Gastrocnemius medialis (tissue), 4 donors: Measurements from ENCODE around the gene XG. TPM values are rescaled to one million over a fixed set of nuclear protein-coding genes. Genes with fewer than 3 reads are reported as not detected.

Source experiments
- ATAC-seq, 2 donors: fragments of 150-250 bp; one replicate each; pipeline ENCODE4 v1.9.1; 2016
- DNase-seq, 2 donors: peaks; one replicate each; pipeline ENCODE4 v3.0.0-alpha.2; 2019
- H3K27ac ChIP-seq, 4 donors: fragments of 200-600 bp; sonication (generic); 1 replicate in 1 of 4; 2 replicates in 3 of 4; pipeline ENCODE4 v1.5.1; 2016 to 2018; ENCODE audit warnings: mild to moderate bottlenecking in 2 of 4, moderate library complexity in 1 of 4
- H3K27me3 ChIP-seq, 3 donors: fragments of 200-600 bp; sonication (generic) in 2 of 3; 1 replicate in 1 of 3; 2 replicates in 2 of 3; pipeline versions ENCODE4 v1.5.1 to v1.6.0; 2016 to 2019; ENCODE audit warnings: mild to moderate bottlenecking in 1 of 3, moderate library complexity in 1 of 3
- H3K36me3 ChIP-seq, 2 donors: fragments of 200-600 bp; sonication (generic) in 1 of 2; one replicate each; pipeline ENCODE4 v1.5.1; 2017 to 2018
- H3K4me1 ChIP-seq, 2 donors: fragments of 200-600 bp; sonication (generic) in 1 of 2; one replicate each; pipeline ENCODE4 v1.5.1; 2016 to 2017; ENCODE audit warnings: mild to moderate bottlenecking in 2 of 2
- H3K4me3 ChIP-seq, 4 donors: fragments of 200-600 bp; sonication (generic) in 3 of 4; 1 replicate in 1 of 4; 2 replicates in 3 of 4; pipeline ENCODE4 v1.5.1; 2016 to 2019; ENCODE audit warnings: mild to moderate bottlenecking in 2 of 4
- H3K9me3 ChIP-seq, 3 donors: fragments of 200-600 bp; sonication (generic) in 2 of 3; 1 replicate in 1 of 3; 2 replicates in 2 of 3; pipeline ENCODE4 v1.5.1; 2016 to 2019
- CTCF ChIP-seq, 5 experiments: fragments of 450-650 bp in 3 of 5; fragments of 200-600 bp in 2 of 5; sonication (generic) in 2 of 5; IDR thresholded peaks in 4 of 5; conservative IDR thresholded peaks in 1 of 5; 1 replicate in 4 of 5; 2 replicates in 1 of 5; pipeline ENCODE4 v1.5.1; 2016 to 2019; ENCODE audit warnings: antibody characterized with exemption in 5 of 5, mild to moderate bottlenecking in 3 of 5, moderate library complexity in 3 of 5
- POLR2A ChIP-seq, 2 donors: fragments of 450-650 bp; IDR thresholded peaks; one replicate each; pipeline ENCODE4 v1.6.1; 2017; ENCODE audit warnings: antibody characterized with exemption in 2 of 2, mild to moderate bottlenecking in 2 of 2, moderate library complexity in 2 of 2
- in situ Hi-C, 4 donors: fragments of 200-750 bp; cut with MboI; loops; one replicate each; pipeline versions ENCODE4 v1.15.0 to v1.8.0; 2017; ENCODE audit warnings: low sequenced_read_pairs in 4 of 4
- intact Hi-C: fragments of 100-400 bp; cut with DNase I; formaldehyde crosslinking; loops from one replicate; pipeline ENCODE4 v1.15.1; 2023; ENCODE audit warnings: low total_unique reads
- total RNA-seq, 4 donors: library from RNA; depleted of rRNA; stranded (reverse); fragments of >200 nt; gene quantifications; one replicate each; pipeline versions ENCODE4 v1.1.0 to v1.2.3, GENCODE V29; 2016

Gene XG
- total RNA-seq, 4 donors from 2014 or later, result 0.97 to 2.4 (median 1.9) TPM

- intact Hi-C loops, result no loop called here
- Histone ChIP-seq H3K4me3 (no peak overlapping the region), H3K27ac (no peak overlapping the region), H3K27me3 (no peaks in the 10 kb centered on the region), H3K36me3 (peaks cover 0 to 57% of the 10 kb centered on the region in 2 donors), H3K4me1 (no peaks in the 10 kb centered on the region), H3K9me3 (no peaks in the 10 kb centered on the region)
- DNase-seq (no peak), ATAC-seq (no peak)
- TF ChIP-seq POLR2A (IDR thresholded peaks at IDR 0.05) (no peak), CTCF (IDR thresholded peaks at IDR 0.05 in 4 of 5, conservative IDR thresholded peaks at IDR 0.05 in 1 of 5) (no peak)
- in situ Hi-C loops, result no loop called here
Observed at GRCh38 chrX:2732076-2732475, 19.8 kb upstream of the XG start.

GRCh38 chrX:2732649-2733048 lies 19.2 kb upstream of the XG start:
- H3K27ac ChIP-seq, result no peak overlapping the region
- no peak for TF ChIP-seq CTCF (IDR thresholded peaks at IDR 0.05 in 4 of 5, conservative IDR thresholded peaks at IDR 0.05 in 1 of 5)
- no peak for TF ChIP-seq POLR2A (IDR thresholded peaks at IDR 0.05)
- no peak for ATAC-seq
- H3K36me3 ChIP-seq, result peaks cover 0 to 51% of the 10 kb centered on the region in 2 donors
- H3K4me1 ChIP-seq, result no peaks in the 10 kb centered on the region
- intact Hi-C loops (no loop called here), in situ Hi-C loops (no loop called here)
- no peaks in the 10 kb centered on the region for H3K27me3 ChIP-seq
- H3K4me3 ChIP-seq, result no peak overlapping the region
- DNase-seq, result no peak
- no peaks in the 10 kb centered on the region for H3K9me3 ChIP-seq

- ATAC-seq, result no peak
- no peak overlapping the region for H3K27ac ChIP-seq
- H3K4me1 ChIP-seq, result no peaks in the 10 kb centered on the region
- H3K9me3 ChIP-seq, result no peaks in the 10 kb centered on the region
- no peak overlapping the region for H3K4me3 ChIP-seq
- TF ChIP-seq CTCF (IDR thresholded peaks at IDR 0.05 in 4 of 5, conservative IDR thresholded peaks at IDR 0.05 in 1 of 5) (no peak), POLR2A (IDR thresholded peaks at IDR 0.05) (no peak)
- in situ Hi-C loops (no loop called here), intact Hi-C loops (no loop called here)
- no peak for DNase-seq
- H3K36me3 ChIP-seq, result peaks cover 0 to 55% of the 10 kb centered on the region in 2 donors
- no peaks in the 10 kb centered on the region for H3K27me3 ChIP-seq
Observed at GRCh38 chrX:2733286-2733685, 18.6 kb upstream of the XG start.

GRCh38 chrX:2735270-2735669 lies 16.6 kb upstream of the XG start:
- TF ChIP-seq CTCF (IDR thresholded peaks at IDR 0.05 in 4 of 5, conservative IDR thresholded peaks at IDR 0.05 in 1 of 5), result no peak
- no peak for TF ChIP-seq POLR2A (IDR thresholded peaks at IDR 0.05)
- no peaks in the 10 kb centered on the region for H3K27me3 ChIP-seq
- intact Hi-C loops (no loop called here), in situ Hi-C loops (no loop called here)
- ATAC-seq (no peak), DNase-seq (no peak)
- peaks cover 0 to 47% of the 10 kb centered on the region in 2 donors for H3K36me3 ChIP-seq
- no peak overlapping the region for H3K27ac ChIP-seq
- H3K4me1 ChIP-seq, result no peaks in the 10 kb centered on the region
- no peak overlapping the region for H3K4me3 ChIP-seq
- H3K9me3 ChIP-seq, result no peaks in the 10 kb centered on the region

- no peak for TF ChIP-seq CTCF (IDR thresholded peaks at IDR 0.05 in 4 of 5, conservative IDR thresholded peaks at IDR 0.05 in 1 of 5)
- TF ChIP-seq POLR2A (IDR thresholded peaks at IDR 0.05), result no peak
- DNase-seq, result no peak
- no peaks in the 10 kb centered on the region for H3K9me3 ChIP-seq
- no peak overlapping the region for H3K4me3 ChIP-seq
- peaks cover 0 to 31% of the 10 kb centered on the region in 2 donors for H3K36me3 ChIP-seq
- H3K4me1 ChIP-seq, result no peaks in the 10 kb centered on the region
- no peak for ATAC-seq
- in situ Hi-C loops (no loop called here), intact Hi-C loops (no loop called here)
- no peak overlapping the region for H3K27ac ChIP-seq
- no peaks in the 10 kb centered on the region for H3K27me3 ChIP-seq
Observed at GRCh38 chrX:2740672-2741071, 11.2 kb upstream of the XG start.
